GM21619 (cell line): Measurements from ENCODE around the gene ERICH6.

Source experiments
- ATAC-seq: cut with Tn5 transposase; IDR thresholded peaks from one replicate; pipeline ENCODE4 v1.9.1; 2021; ENCODE audit not compliant: unreplicated experiment

The ERICH6 gene

DNA sequence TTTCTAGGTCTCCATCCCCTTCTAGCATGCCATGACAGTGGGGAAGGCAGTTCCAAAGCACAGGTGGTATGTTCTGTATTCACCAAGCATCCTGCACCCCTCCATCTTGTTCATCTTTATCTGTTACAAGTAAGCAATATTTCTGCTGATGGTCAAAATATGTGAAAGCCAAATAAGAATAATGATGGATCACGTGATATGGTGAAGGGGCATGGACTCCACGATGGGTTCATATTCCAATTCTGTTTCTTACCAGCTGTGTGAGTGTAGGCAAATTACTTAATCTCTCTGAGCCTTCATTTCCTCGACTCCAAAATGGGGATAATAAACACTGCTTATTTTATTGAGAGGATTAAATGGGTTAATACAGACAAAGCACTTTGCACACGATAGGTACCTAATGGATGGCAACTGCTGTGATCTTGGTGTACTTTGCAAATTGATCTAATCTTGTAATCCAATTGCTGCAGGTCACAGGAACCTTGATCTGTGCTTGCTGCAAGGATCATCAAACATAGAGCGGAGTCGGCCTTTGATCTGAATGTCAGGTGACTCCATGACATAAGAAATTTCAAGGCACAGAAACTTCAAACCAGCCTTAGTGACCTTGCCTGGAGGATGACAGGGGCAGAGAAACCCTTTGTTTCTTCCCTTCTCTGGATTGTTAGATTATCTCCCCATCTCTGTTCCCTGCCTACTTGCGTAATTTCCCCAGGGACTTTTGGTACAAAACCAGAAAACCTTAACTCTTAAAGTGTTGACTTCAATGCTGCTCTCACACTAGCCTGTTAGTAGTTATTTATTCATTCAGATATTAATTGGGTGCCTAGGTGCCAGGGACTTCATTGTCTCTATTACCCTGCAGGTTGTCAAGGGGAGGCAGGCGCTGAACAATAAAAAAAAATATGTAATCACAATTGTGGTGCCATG lies 33.4 kb upstream of the ERICH6 start:
- ATAC-seq = no peak

DNA sequence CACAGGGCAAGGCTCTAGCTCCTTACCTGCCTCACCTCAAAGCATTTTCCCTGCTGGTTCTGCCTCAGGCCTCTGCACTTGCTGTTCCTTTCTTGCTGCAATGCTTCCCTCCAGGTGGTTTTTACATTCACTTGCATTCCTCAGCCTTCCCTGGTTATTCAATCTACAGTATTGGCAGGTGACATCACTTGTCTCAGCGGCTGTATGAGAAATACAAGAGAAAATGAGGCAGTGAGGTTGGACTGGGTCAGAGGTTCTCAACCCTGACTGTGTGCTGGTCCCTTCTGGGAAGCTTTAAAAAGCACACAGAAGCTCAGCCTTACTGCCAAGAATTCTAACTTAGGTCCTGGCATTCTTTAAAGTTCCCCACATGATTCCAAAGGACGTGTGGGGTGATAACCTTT lies 32.6 kb upstream of the ERICH6 start:
- no peak for ATAC-seq

DNA sequence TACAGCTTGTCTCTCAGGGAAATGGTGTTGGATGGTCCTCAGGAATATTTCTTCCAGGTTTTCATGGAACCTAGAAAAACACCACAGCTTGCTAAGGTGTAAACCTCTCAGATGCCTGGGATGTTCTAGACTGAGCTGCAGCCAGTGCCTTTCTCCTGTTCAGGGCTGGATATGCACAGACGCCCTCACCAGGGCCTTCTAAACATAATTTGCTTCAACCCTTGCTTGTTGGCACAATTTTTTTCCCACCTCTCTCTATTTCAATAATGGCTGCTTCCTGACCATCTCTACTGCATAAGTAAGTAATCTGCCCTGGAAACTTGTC lies 31.0 kb upstream of the ERICH6 start:
- no peak for ATAC-seq

DNA sequence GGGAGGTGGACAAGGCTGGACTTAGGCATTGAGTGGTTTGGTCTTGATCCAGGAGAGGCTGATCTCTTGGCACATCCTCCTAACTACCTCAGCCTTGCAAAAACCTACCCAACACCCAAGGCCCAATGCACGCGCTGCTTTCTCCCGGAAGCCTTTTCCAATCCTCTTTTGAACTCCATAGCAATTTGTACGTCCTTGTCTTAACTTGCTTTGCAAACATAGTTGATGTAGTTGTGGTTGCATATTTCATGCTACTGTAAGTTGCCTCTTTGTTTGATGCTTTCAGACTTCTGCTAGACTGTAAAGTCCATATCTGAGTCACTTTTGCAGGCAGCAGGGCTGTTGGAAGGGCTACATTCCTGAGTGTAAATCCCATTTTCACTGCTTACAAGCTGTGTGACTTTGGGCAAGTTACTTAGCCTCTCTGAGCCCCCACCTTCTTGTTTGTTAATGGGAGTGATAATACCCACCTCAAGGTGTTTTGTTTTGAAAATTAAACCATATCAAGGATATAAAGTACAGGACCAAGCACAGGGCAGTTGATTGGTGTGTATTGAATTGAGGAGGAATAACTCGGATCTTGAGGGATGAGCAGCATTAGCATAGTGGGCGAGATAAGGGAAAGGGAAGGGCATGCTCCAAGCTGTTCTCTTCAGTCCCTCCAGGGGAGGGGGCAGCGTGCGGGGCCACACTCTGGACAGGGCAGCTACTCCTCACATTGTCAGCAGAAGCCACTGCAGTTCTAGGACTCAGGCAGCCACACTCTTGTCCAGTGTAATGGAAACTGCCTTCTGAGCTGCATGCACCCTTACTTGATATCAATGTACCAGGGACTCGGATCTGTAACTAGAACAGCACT lies 30.4 kb upstream of the ERICH6 start:
- no peak for ATAC-seq

DNA sequence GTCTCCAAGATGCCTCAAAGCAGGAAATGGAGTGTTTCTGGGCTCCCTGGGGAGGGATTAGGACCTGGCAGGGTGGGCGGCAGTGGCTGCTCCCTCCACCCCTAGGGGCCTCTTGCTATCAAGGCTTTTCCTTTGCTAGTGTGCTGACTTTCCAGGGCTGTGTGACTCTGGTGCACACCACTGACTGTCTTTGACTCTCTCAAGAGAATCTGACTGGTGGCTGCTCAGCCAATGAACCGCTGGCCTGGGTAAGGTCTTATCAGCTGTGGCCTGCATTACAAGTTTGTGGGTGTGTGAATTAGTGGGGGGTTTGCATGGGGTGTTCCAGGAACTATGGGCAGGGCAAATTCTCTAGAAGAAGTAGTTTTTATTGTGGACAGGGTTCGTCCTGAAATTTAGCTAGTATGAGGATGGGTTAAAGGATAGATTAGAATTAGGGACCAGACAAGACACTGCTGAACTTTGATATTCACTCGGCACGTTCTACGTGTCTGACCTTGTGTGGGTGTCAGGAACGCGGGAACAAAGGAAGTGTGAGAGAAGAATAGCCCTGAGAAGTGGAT lies 29.7 kb upstream of the ERICH6 start:
- no peak for ATAC-seq

GRCh38 chr3:150729682-150730360 lies 26.1 kb upstream of the ERICH6 start:
- ATAC-seq = no peak

GRCh38 chr3:150727653-150728502 lies 24.2 kb upstream of the ERICH6 start:
- no peak for ATAC-seq

DNA sequence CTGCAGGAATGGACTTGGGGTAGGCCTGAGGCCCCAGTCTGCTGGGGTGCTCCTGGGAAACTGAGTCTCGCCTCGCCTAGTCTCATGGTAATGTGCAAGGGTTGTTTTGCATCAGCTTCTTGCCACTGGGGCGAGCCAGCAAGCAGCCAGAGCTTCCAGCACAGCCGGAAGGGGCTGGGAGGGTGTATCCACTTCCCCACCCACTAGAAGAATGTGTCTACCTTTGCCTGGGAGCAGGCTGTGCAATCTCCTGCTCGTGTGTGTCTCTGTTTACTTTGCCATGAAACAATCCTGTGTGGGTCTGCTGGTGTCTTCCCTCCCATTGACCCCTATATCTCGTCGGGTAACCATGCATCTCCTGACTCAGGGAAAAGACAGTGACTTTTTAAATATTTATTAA lies 21.8 kb upstream of the ERICH6 start:
- ATAC-seq = no peak

DNA sequence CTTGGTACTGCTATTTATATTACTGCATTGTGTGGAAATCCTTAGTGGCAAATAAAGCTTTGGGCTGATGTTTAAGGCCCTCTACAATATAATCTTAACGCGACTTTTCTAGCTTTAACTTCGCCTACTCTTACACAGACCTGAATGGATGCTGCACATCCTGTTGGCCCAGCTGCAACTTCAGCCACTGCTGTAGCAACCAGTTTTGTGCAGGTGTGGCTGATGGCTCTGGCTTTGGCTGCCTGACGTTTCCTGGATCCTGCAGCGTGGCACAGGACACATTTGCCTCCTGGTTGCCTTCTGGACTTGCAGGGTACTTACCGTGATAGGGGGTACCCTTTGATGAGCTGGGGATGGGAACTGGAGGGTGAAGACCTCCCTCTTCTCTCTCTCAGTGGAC lies 20.2 kb upstream of the ERICH6 start:
- no peak for ATAC-seq

GRCh38 chr3:150722267-150722666 lies 18.5 kb upstream of the ERICH6 start:
- ATAC-seq = no peak

DNA sequence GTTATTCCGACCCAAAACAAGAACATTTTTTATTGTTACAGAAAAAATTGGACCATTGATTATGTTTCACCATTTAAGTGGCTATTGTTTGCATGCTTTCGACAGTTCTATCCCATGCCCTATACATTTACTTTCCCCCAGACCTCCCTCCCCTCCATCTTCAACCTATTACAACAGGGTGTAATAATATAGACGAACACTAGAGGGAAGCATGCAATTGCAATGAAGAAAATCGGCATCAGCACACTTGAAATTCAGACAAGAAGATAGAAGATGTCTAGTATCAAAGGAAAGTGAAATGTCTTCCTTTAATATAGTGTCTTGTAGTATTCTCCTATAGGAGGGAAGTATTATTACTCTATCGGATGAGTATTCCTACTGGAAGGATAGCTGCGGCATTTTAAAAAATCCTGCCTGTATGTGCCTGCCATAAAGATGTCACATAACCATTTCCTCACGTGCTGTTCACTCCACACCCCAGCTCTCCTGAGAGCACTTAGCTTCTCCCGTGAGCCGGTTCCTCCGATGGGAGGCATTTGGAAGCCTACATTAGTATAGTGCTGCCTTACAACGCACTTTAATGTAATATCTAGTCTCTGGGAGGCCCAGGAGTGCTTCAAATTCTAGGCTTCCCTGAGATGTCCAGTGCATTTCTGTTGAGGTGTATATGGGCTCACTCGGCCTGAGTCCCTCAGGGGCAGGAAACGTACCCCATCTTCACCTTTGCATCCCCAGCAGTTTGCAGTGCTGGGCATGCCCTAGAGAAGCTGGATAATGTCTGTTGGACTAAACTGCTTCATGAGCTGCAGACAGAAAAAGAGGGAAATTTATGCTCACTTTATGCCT lies 17.8 kb upstream of the ERICH6 start:
- peak; percentile 78 for ATAC-seq

- no peak for ATAC-seq
Measured at GRCh38 chr3:150720444-150720843, 16.7 kb upstream of the ERICH6 start.

GRCh38 chr3:150710097-150710496 lies 6.4 kb upstream of the ERICH6 start:
- ATAC-seq = no peak

GRCh38 chr3:150703299-150703755 lies 393 bp downstream of the ERICH6 start:
- peak; percentile 21 for ATAC-seq

DNA sequence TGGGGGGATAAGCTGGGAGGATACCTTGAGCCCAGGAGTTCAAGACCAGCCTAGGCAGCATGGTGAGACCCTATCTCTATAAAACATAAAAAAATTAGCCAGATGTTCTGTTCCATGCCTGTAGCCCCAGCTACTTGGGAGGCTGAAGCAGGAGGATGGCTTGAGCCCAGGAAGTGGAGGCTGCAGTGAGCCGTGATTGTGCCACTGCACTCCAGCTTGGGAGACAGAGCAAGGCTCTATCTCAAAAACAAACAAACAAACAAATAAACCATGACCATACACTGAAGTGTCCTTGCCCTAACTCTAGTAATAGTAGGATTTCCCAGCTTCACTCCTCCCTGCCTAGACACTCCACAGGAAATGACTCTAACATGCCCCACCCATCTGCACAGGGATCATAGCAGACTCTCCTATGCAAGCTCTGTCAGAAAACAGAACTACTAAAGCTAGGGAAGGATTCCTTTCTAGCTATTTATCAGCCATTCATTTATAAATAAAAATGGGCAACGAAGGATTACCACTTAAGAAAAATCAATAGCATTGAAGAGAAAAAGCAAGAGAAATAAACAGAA lies 4.6 kb downstream of the ERICH6 start:
- no peak for ATAC-seq

- no peak for ATAC-seq
Measured at GRCh38 chr3:150697646-150698045, 6.1 kb downstream of the ERICH6 start.

DNA sequence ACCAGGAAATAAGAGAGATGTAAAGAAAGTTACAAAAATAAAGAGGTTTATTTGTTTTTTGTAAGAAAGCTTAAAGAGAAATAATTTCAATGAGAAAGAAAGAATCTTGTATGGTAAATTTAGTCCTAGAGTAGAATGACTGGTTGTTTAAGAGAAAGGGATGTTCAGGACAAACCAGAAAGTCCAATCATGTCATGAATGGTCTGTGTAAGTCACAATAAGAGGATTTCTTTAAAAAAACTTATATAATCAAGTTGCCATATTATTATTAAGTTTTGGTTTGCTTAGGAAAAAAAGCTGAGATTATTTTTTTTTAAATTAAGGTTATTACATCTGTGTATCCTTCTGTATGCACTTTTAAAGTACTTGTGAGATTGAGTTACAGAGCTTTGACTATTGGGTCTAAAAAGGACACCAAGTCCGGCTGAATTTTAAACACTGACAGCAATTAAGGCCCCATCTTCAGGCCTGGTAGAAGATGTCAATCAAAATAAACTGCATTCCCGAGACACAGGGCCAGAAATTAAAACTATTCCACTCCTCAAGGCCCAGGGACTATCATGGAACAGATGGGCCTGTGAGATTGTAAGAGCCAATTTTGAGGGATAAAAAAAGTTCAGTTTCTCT lies 12.2 kb downstream of the ERICH6 start:
- ATAC-seq = no peak

DNA sequence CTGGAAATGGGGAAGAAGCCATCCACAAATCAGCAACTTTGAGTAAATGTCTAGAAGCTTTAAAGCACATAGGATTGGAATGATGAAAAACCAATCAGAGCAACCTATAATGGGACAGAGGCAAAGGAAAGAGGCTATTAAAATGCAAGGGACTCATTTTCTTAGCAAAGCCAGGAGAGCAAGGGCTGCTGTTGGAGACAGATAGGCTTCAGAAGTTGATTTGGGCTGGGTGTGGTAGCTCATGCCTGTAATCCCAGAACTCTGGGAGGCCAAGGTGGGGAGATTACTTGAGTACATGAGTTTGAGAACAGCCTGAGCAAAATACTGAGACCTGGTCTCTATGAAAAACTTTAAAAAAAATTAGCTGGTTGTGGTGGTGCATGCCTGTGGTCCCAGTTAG lies 16.1 kb downstream of the ERICH6 start:
- ATAC-seq = no peak

DNA sequence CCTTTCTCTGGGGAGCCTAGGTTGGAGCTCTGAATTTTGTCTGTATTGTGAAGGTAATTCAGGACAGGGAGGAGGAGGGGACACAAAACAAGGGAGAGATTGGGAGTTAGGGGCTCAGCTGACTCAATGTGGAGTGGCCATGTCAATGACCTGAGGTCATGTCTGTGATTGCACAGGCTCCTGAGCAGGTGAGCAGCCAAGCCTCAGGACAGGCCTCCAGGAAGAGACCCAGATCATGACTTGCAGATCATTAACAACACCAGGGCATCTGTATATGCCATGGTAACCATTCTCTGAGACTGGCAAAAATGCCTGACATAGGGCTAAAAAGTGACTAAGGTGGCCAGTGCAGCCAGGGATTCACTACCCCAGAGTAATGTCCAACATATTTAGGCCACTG lies 20.9 kb downstream of the ERICH6 start:
- ATAC-seq = no peak
